ENCODE results near the gene AARS2. TPM values are rescaled to one million over a fixed set of nuclear protein-coding genes. Genes with fewer than 3 reads are reported as not detected.
"Not testable (repeated sequence)": the region's sequence is repeated elsewhere in the genome, so short reads cannot be mapped to it uniquely, and the experiment has no call there.

Gene AARS2
- polyA plus RNA-seq, 1 experiment: 7.3 TPM

- CTCF ChIA-PET: no interaction called here
- DNase-seq (ENCODE audit: low read depth): no peak
- H3K36me3 ChIP-seq (ENCODE audit: control insufficient read depth, insufficient read depth, low read length): no peaks in the 10 kb centered on the region
- no peak overlapping the region for H3K4me3 ChIP-seq (ENCODE audit: low read depth, low read length)
- TF ChIP-seq CTCF (IDR thresholded peaks at IDR 0.05; ENCODE audit: insufficient read depth, low read depth, low read length): no peak
- peaks cover 14% of the 10 kb centered on the region for H3K27me3 ChIP-seq (ENCODE audit: control insufficient read depth, insufficient read depth, low read length)
- POLR2A ChIA-PET: no interaction called here
Observed at GRCh38 chr6:44316481-44316880, 3.3 kb upstream of the AARS2 start.

GRCh38 chr6:44315951-44316350 lies 2.8 kb upstream of the AARS2 start:
- no peak for DNase-seq (ENCODE audit: low read depth)
- ChIA-PET CTCF (no interaction called here), POLR2A (no interaction called here)
- Histone ChIP-seq H3K4me3 (ENCODE audit: low read depth, low read length) (no peak overlapping the region), H3K36me3 (ENCODE audit: control insufficient read depth, insufficient read depth, low read length) (peaks cover 3% of the 10 kb centered on the region), H3K27me3 (ENCODE audit: control insufficient read depth, insufficient read depth, low read length) (peaks cover 14% of the 10 kb centered on the region)
- no peak for TF ChIP-seq CTCF (IDR thresholded peaks at IDR 0.05; ENCODE audit: insufficient read depth, low read depth, low read length)

GRCh38 chr6:44315516-44315915 lies 2.4 kb upstream of the AARS2 start:
- POLR2A ChIA-PET: no interaction called here
- CTCF ChIA-PET: no interaction called here
- no peak for TF ChIP-seq CTCF (IDR thresholded peaks at IDR 0.05; ENCODE audit: insufficient read depth, low read depth, low read length)
- H3K27me3 ChIP-seq (ENCODE audit: control insufficient read depth, insufficient read depth, low read length): peaks cover 14% of the 10 kb centered on the region
- no peak for DNase-seq (ENCODE audit: low read depth)
- peaks cover 7% of the 10 kb centered on the region for H3K36me3 ChIP-seq (ENCODE audit: control insufficient read depth, insufficient read depth, low read length)
- no peak overlapping the region for H3K4me3 ChIP-seq (ENCODE audit: low read depth, low read length)

- Histone ChIP-seq H3K36me3 (ENCODE audit: control insufficient read depth, insufficient read depth, low read length) (peaks cover 12% of the 10 kb centered on the region), H3K27me3 (ENCODE audit: control insufficient read depth, insufficient read depth, low read length) (peaks cover 10% of the 10 kb centered on the region)
- CTCF ChIA-PET: interaction anchor here (0.8 to 3.2 kb wide), 6 partner anchors 8 to 46 kb away, joined by 3 to 47 read pairs (median 4); partner anchors contain the start of gene TMEM151B
- H3K4me3 ChIP-seq (ENCODE audit: low read depth, low read length); POLR2A ChIA-PET; DNase-seq (ENCODE audit: low read depth): not testable (repeated sequence)
Observed at GRCh38 chr6:44314657-44315056, 1.5 kb upstream of the AARS2 start.

- H3K36me3 ChIP-seq (ENCODE audit: control insufficient read depth, insufficient read depth, low read length): peaks cover 20% of the 10 kb centered on the region
- peaks cover 3% of the 10 kb centered on the region for H3K27me3 ChIP-seq (ENCODE audit: control insufficient read depth, insufficient read depth, low read length)
- no peak overlapping the region for H3K4me3 ChIP-seq (ENCODE audit: low read depth, low read length)
- CTCF ChIA-PET: interaction anchor here (1.6 to 3.2 kb wide), 3 partner anchors 9 to 55 kb away, joined by 5 to 47 read pairs (median 8); partner anchors contain the start of genes SLC35B2 and TMEM151B
- no peak for TF ChIP-seq CTCF (IDR thresholded peaks at IDR 0.05; ENCODE audit: insufficient read depth, low read depth, low read length)
- no peak for DNase-seq (ENCODE audit: low read depth)
- POLR2A ChIA-PET: no interaction called here
Observed at GRCh38 chr6:44311767-44312166, 1.4 kb downstream of the AARS2 start.

GRCh38 chr6:44311304-44311703 lies 1.8 kb downstream of the AARS2 start:
- peaks cover 23% of the 10 kb centered on the region for H3K36me3 ChIP-seq (ENCODE audit: control insufficient read depth, insufficient read depth, low read length)
- H3K27me3 ChIP-seq (ENCODE audit: control insufficient read depth, insufficient read depth, low read length): peaks cover 1% of the 10 kb centered on the region
- POLR2A ChIA-PET: interaction anchor here (0.6 kb wide), 1 partner anchor 9 kb away, joined by 5 read pairs; no protein-coding TSS in a partner anchor
- CTCF ChIA-PET: interaction anchor here (0.6 to 1.2 kb wide), 3 partner anchors 27 to 1452 kb away, joined by 3 to 4 read pairs (median 4); no protein-coding TSS in a partner anchor
- no peak for DNase-seq (ENCODE audit: low read depth)
- TF ChIP-seq CTCF (IDR thresholded peaks at IDR 0.05; ENCODE audit: insufficient read depth, low read depth, low read length): no peak
- no peak overlapping the region for H3K4me3 ChIP-seq (ENCODE audit: low read depth, low read length)
